B cell (primary cell): ENCODE measurements around the gene ENPP7. TPM values are rescaled to one million over a fixed set of nuclear protein-coding genes. Genes with fewer than 3 reads are reported as not detected.

Source experiments
- ATAC-seq: fragments of 200-7000 bp; cut with Tn5 transposase; one replicate; pipeline ENCODE4 v1.10.0; 2021; ENCODE audit warnings: low read depth, mild to moderate bottlenecking, moderate number of reproducible peaks, moderate library complexity
- CTCF ChIA-PET: fragments of 350-600 bp; sonication (Branson Sonifier 250); formaldehyde crosslinking; loops from one replicate; lab custom pipeline; 2021; ENCODE audit warnings: antibody characterized with exemption, inconsistent platforms; lab: Charles Lee
- POLR2A ChIA-PET: fragments of 350-600 bp; sonication (Branson Sonifier 250); formaldehyde crosslinking; loops from one replicate; lab custom pipeline; 2021; ENCODE audit warnings: antibody characterized with exemption; lab: Charles Lee
- DNase-seq: peaks from one replicate; pipeline ENCODE4 v3.0.0; 2013
- H2AFZ ChIP-seq: 2 replicates; pipeline ENCODE4 v1.6.1; 2012; ENCODE audit warnings: mild to moderate bottlenecking, low read depth, low read length; ENCODE audit not compliant: insufficient read depth, poor library complexity, severe bottlenecking
- H3K27ac ChIP-seq, 2 donors: 1 replicate in 1 of 2; 2 replicates in 1 of 2; pipeline ENCODE4 v1.5.1; 2012 to 2013; ENCODE audit warnings: low read length in 2 of 2, mild to moderate bottlenecking in 2 of 2, moderate library complexity in 1 of 2
- H3K27me3 ChIP-seq, 4 experiments: fragments of 200-600 bp in 1 of 4; sonication (generic) in 1 of 4; replicated peaks in 1 of 4; 1 replicate in 2 of 4; 2 replicates in 2 of 4; pipeline versions ENCODE4 v1.6.1 to v1.7.0; 2013 to 2016; ENCODE audit warnings: low read length in 3 of 4, mild to moderate bottlenecking in 2 of 4, mixed read lengths in 1 of 4, moderate library complexity in 1 of 4; ENCODE audit not compliant: insufficient read depth in 4 of 4, control insufficient read depth in 3 of 4; ENCODE audit errors: control extremely low read depth in 1 of 4
- H3K36me3 ChIP-seq, 2 experiments: replicated peaks in 1 of 2; 1 replicate in 1 of 2; 2 replicates in 1 of 2; pipeline versions ENCODE4 v1.6.1 to v1.7.1; 2013; ENCODE audit warnings: low read length in 1 of 2; ENCODE audit not compliant: insufficient read depth in 2 of 2, control insufficient read depth in 1 of 2; ENCODE audit errors: control extremely low read depth in 1 of 2, extremely low read depth in 1 of 2
- H3K4me1 ChIP-seq, 2 donors: fragments of 200-600 bp in 1 of 2; sonication (generic) in 1 of 2; 1 replicate in 1 of 2; 2 replicates in 1 of 2; pipeline versions ENCODE4 v1.5.1 to v1.6.1; 2013 to 2017; ENCODE audit warnings: low read length in 2 of 2; ENCODE audit not compliant: control insufficient read depth in 2 of 2, insufficient read depth in 2 of 2
- H3K4me2 ChIP-seq: replicated peaks from 2 replicates; pipeline ENCODE3; 2012; ENCODE audit warnings: mild to moderate bottlenecking, low read depth, low read length; ENCODE audit not compliant: poor library complexity, severe bottlenecking
- H3K4me3 ChIP-seq, 5 experiments: fragments of 200-600 bp in 1 of 5; sonication (generic) in 1 of 5; 1 replicate in 3 of 5; 2 replicates in 2 of 5; pipeline versions ENCODE4 v1.5.1 to v1.7.0; 2011 to 2016; ENCODE audit warnings: low read length in 4 of 5, mild to moderate bottlenecking in 4 of 5, low read depth in 2 of 5, control low read depth in 1 of 5, moderate library complexity in 1 of 5; ENCODE audit not compliant: insufficient read depth in 1 of 5; ENCODE audit errors: control extremely low read depth in 1 of 5, extremely low read depth in 1 of 5
- H3K79me2 ChIP-seq: fragments of 200-600 bp; sonication (generic); one replicate; pipeline ENCODE4 v1.6.0; 2016; ENCODE audit warnings: low read length; ENCODE audit not compliant: control insufficient read depth, insufficient read depth
- H3K9ac ChIP-seq: fragments of 200-600 bp; sonication (generic); 2 replicates; pipeline ENCODE4 v1.6.1; 2017; ENCODE audit warnings: mild to moderate bottlenecking, low read length, moderate library complexity
- H3K9me3 ChIP-seq, 3 donors: one replicate each; pipeline versions ENCODE4 v1.6.1 to v1.7.1; 2013; ENCODE audit warnings: low read length in 2 of 3; ENCODE audit not compliant: control insufficient read depth in 2 of 3, insufficient read depth in 1 of 3; ENCODE audit errors: control extremely low read depth in 1 of 3
- H4K20me1 ChIP-seq: 2 replicates; pipeline ENCODE4 v1.6.0; 2012; ENCODE audit warnings: mild to moderate bottlenecking, low read length; ENCODE audit not compliant: insufficient read depth, control insufficient read depth, poor library complexity, severe bottlenecking
- H3K27ac Mint-ChIP-seq: one replicate; pipeline ENCODE4 v1.8.0; 2021; ENCODE audit warnings: mixed read lengths
- H3K27me3 Mint-ChIP-seq: one replicate; pipeline ENCODE4 v1.8.0; 2021; ENCODE audit warnings: mixed read lengths
- H3K4me1 Mint-ChIP-seq: one replicate; pipeline ENCODE4 v1.8.0; 2021; ENCODE audit warnings: mixed read lengths
- H3K4me3 Mint-ChIP-seq: one replicate; pipeline ENCODE4 v1.8.0; 2021; ENCODE audit warnings: mixed read lengths
- H3K9me3 Mint-ChIP-seq: one replicate; pipeline ENCODE4 v1.8.0; 2022; ENCODE audit warnings: mixed read lengths; ENCODE audit not compliant: insufficient read depth
- EZH2 ChIP-seq: IDR thresholded peaks from 2 replicates; pipeline ENCODE4 v1.6.1; 2012; ENCODE audit warnings: borderline replicate concordance, low read depth, mild to moderate bottlenecking, moderate library complexity, low read length; ENCODE audit not compliant: insufficient read depth, poor library complexity, severe bottlenecking
- WGBS: methylation state at CpG from one replicate; pipeline ENCODE4 v1.1.5; 2013; ENCODE audit warnings: missing lambda C conversion rate; ENCODE audit not compliant: insufficient coverage; 5-methylcytosine and 5-hydroxymethylcytosine counted together
- intact Hi-C: fragments of 100-400 bp; cut with micrococcal nuclease; formaldehyde crosslinking; loops from one replicate; pipeline ENCODE4 v1.10.0; 2022
- polyA plus RNA-seq: library from polyadenylated mRNA; depleted of rRNA; stranded (reverse); fragments of >200 nt; gene quantifications from 2 replicates; pipeline ENCODE4 v1.2.3, GENCODE V29; 2012
- total RNA-seq, 2 donors: library from RNA; stranded (reverse); fragments of 120-200 nt in 1 of 2; gene quantifications; 1 replicate in 1 of 2; 2 replicates in 1 of 2; pipeline versions ENCODE4 v1.2.3 to v1.2.4, GENCODE V29; 2013 to 2022
- TF ChIP-seq, protein P1 (sequence below): fragments of 200-600 bp; IDR thresholded peaks from one replicate; pipeline ENCODE4 v1.8.0; 2022; ENCODE audit warnings: antibody characterized with exemption, mild to moderate bottlenecking

Gene ENPP7
- total and polyA plus RNA-seq, 2 donors (not counting 1 experiment from before 2014, with no cell fraction given), result 0.40 to 6.7 TPM

DNA sequence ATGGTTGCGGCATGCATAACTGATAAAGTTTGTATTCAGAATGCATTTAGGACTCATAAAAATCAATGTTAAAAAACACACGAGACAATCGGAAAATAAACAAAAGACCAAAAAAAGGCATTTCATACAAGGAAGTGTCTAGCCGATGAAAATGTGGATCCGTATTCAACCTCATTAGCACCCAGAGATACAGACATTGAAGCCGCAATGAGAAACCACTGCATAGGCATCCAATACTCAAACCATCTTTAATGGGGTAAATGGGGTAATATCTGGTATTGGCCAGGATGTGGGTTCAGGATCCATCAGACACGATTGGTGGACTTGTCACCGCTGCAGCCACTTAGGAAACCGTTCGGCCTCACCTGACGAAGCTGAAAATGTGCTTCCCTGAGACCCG is 47.4 kb upstream of the ENPP7 start:
- Mint-ChIP-seq H3K4me1 (no peaks in the 10 kb centered on the region), H3K9me3 (no peaks in the 10 kb centered on the region), H3K27me3 (peaks cover 53% of the 10 kb centered on the region), H3K4me3 (no peak overlapping the region), H3K27ac (no peak overlapping the region)
- intact Hi-C loops, result no loop called here
- TF ChIP-seq EZH2, result no peak
- TF ChIP-seq, protein P1, sequence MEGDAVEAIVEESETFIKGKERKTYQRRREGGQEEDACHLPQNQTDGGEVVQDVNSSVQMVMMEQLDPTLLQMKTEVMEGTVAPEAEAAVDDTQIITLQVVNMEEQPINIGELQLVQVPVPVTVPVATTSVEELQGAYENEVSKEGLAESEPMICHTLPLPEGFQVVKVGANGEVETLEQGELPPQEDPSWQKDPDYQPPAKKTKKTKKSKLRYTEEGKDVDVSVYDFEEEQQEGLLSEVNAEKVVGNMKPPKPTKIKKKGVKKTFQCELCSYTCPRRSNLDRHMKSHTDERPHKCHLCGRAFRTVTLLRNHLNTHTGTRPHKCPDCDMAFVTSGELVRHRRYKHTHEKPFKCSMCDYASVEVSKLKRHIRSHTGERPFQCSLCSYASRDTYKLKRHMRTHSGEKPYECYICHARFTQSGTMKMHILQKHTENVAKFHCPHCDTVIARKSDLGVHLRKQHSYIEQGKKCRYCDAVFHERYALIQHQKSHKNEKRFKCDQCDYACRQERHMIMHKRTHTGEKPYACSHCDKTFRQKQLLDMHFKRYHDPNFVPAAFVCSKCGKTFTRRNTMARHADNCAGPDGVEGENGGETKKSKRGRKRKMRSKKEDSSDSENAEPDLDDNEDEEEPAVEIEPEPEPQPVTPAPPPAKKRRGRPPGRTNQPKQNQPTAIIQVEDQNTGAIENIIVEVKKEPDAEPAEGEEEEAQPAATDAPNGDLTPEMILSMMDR, result no peak
- H3K4me3 ChIP-seq, result no peak overlapping the region
- no peak overlapping the region for H2AFZ ChIP-seq
- no peak overlapping the region for H3K9ac ChIP-seq
- no peak overlapping the region for H3K4me2 ChIP-seq
- DNase-seq (no peak), ATAC-seq (no peak)
- ChIA-PET POLR2A (no interaction called here), CTCF (no interaction called here)
- no peak overlapping the region for H3K27ac ChIP-seq
- H4K20me1 ChIP-seq, result no peaks in the 10 kb centered on the region
- 93% methylated on average over 6 of the region's 12 CpGs for WGBS
- no peaks in the 10 kb centered on the region for H3K36me3 ChIP-seq
- H3K4me1 ChIP-seq, result no peaks in the 10 kb centered on the region
- no peaks in the 10 kb centered on the region for H3K79me2 ChIP-seq
- peaks cover 0 to 19% (median 0%) of the 10 kb centered on the region in 4 experiments for H3K27me3 ChIP-seq
- no peaks in the 10 kb centered on the region for H3K9me3 ChIP-seq

DNA sequence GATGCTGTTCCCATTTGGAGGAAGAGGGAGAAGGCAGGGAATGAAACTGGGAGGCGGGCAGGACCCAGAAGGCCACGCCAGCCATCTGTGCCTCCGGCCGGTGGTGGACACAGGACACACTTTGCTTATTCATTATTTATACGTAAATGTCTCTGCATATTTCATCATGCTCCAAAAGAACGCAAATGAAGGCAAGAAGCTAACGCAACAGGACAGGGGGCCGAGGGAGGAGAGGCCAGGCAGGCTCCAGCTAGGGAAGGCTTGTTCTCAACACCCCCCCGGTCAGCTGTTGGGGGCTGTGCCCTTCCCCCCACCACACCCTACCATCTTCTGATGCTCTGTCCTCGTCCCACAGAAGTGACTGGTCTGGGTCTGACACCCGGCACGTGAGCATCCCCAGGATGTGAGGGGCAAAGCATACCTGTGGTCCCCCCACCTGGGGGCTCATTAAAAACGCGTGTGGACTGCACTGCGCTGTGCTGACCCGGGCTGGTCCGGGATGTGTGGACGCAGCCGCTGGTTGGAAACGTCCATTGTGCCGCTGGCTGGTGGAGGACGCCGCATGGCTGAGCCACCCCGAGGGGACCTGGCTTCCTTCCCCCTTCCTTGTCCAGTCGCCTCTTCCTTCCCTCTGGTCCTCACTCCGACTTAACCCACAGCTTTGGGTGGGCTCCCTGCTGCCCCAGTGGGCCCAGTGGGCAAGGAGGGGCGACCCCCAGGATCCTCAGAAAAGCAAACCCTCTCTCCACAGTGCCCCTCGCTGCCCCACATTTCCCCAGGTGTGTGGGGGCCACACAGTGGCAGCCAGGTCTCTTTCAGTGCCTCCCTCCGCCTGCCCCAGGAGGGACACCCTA is 46.4 kb upstream of the ENPP7 start:
- no peak overlapping the region for H3K27ac ChIP-seq
- intact Hi-C loops, result no loop called here
- Mint-ChIP-seq H3K27ac (no peak overlapping the region), H3K4me3 (no peak overlapping the region), H3K4me1 (no peaks in the 10 kb centered on the region), H3K27me3 (peaks cover 53% of the 10 kb centered on the region), H3K9me3 (no peaks in the 10 kb centered on the region)
- ATAC-seq, result no peak
- no peaks in the 10 kb centered on the region for H3K79me2 ChIP-seq
- 75% methylated on average over 23 of the region's 29 CpGs for WGBS
- no peak for DNase-seq
- POLR2A ChIA-PET, result interaction anchor here (0.6 kb wide), 1 partner anchor 28 kb away, joined by 3 read pairs; no protein-coding TSS in a partner anchor
- no peaks in the 10 kb centered on the region for H3K36me3 ChIP-seq
- no peak overlapping the region for H3K9ac ChIP-seq
- H4K20me1 ChIP-seq, result no peaks in the 10 kb centered on the region
- H3K27me3 ChIP-seq, result peaks cover 0 to 20% (median 0%) of the 10 kb centered on the region in 4 experiments
- CTCF ChIA-PET, result interaction anchor here (0.8 kb wide), 1 partner anchor 10 kb away, joined by 3 read pairs; no protein-coding TSS in a partner anchor
- H3K4me3 ChIP-seq, result no peak overlapping the region
- TF ChIP-seq EZH2, result no peak
- TF ChIP-seq, protein P1, result no peak
- H2AFZ ChIP-seq, result no peak overlapping the region
- no peaks in the 10 kb centered on the region for H3K4me1 ChIP-seq
- H3K9me3 ChIP-seq, result no peaks in the 10 kb centered on the region
- no peak overlapping the region for H3K4me2 ChIP-seq
